ENCODE data around the gene SH3D19.

- no peak for TF ChIP-seq POLR2A (IDR thresholded peaks at IDR 0.05)
- TF ChIP-seq CTCF (IDR thresholded peaks at IDR 0.05): no peak
- no peak for TF ChIP-seq EP300 (IDR thresholded peaks at IDR 0.05)
Measured at GRCh38 chr4:151193414-151193813, 132.0 kb downstream of the SH3D19 start.

Measured in ovary (tissue), 3 donors.